HepG2 (cell line): ENCODE measurements around the gene HNRNPA1. TPM values are rescaled to one million over a fixed set of nuclear protein-coding genes. Genes with fewer than 3 reads are reported as not detected.
A peak's percentile ranks its signal among the peaks of the same experiment; 100 is the strongest.

ENCODE experiments used
- ATAC-seq: fragments of 200-7000 bp; cut with Tn5 transposase; 3 replicates; pipeline ENCODE4 v1.9.1; 2020; ENCODE audit warnings: mild to moderate bottlenecking, moderate library complexity
- BruUV-seq: library from RNA; stranded (reverse); fragments of 400-500 nt; replicated peaks from 2 replicates; lab custom pipeline; 2021; lab: Mats Ljungman, UMichigan
- CTCF ChIA-PET: fragments of 300-600 bp; formaldehyde crosslinking; extraction: SDS; loops from one replicate; lab custom pipeline; 2021; ENCODE audit warnings: low total read pairs, inconsistent platforms, low intra/inter-chr PET ratio; lab: Yijun Ruan, JAX
- POLR2A ChIA-PET: fragments of 350-600 bp; sonication (Branson Sonifier 250); formaldehyde crosslinking; loops from one replicate; lab custom pipeline; 2020; ENCODE audit warnings: antibody characterized with exemption, inconsistent platforms; lab: Yijun Ruan, JAX
- DNase-seq: peaks from one replicate; pipeline ENCODE4 v3.0.0-alpha.2; 2015; ENCODE audit warnings: low spot score
- FAIRE-seq: peaks from 3 replicates; lab custom pipeline; 2011; peaks lifted over from hg19 to GRCh38; lab: Jason Lieb, UNC
- H2AFZ ChIP-seq: one replicate; pipeline ENCODE4 v1.6.1; 2011; ENCODE audit warnings: low read length, inconsistent platforms
- H3K27ac ChIP-seq: fragments of 300-600 bp; 3 replicates; pipeline ENCODE4 v1.8.0; 2011; ENCODE audit warnings: mixed run types, mild to moderate bottlenecking, mixed read lengths, low read length, inconsistent platforms; ENCODE audit not compliant: insufficient read depth; ENCODE audit errors: extremely low read length
- H3K27me3 ChIP-seq, 2 experiments: fragments of 200-600 bp in 1 of 2; 2 replicates in 1 of 2; 3 replicates in 1 of 2; pipeline versions ENCODE4 v1.6.0 to v1.8.0; 2011; ENCODE audit warnings: low read length in 2 of 2, mild to moderate bottlenecking in 2 of 2, moderate library complexity in 2 of 2, inconsistent platforms in 1 of 2; ENCODE audit not compliant: insufficient read depth in 2 of 2, control insufficient read depth in 1 of 2
- H3K36me3 ChIP-seq, 2 experiments: fragments of 200-600 bp in 1 of 2; replicated peaks in 1 of 2; 2 replicates in 1 of 2; 3 replicates in 1 of 2; pipeline versions ENCODE4 v1.5.1 to v1.8.0; 2011; ENCODE audit warnings: low read length in 2 of 2, inconsistent platforms in 1 of 2; ENCODE audit not compliant: insufficient read depth in 2 of 2, control insufficient read depth in 1 of 2
- H3K4me1 ChIP-seq: 2 replicates; pipeline ENCODE4 v1.5.1; 2012; ENCODE audit warnings: low read length, inconsistent platforms; ENCODE audit not compliant: insufficient read depth
- H3K4me2 ChIP-seq: 2 replicates; pipeline ENCODE4 v1.6.0; 2011; ENCODE audit warnings: low read depth, low read length, inconsistent platforms
- H3K4me3 ChIP-seq, 3 experiments: fragments of 200-600 bp in 1 of 3; sonication (generic), shearing (Covaris generic) in 1 of 3; replicated peaks in 1 of 3; 2 replicates each; pipeline ENCODE4 v1.5.1; 2011 to 2016; ENCODE audit warnings: low read length in 3 of 3, inconsistent platforms in 2 of 3, low read depth in 2 of 3, mild to moderate bottlenecking in 2 of 3, control low read depth in 1 of 3, mixed read lengths in 1 of 3; ENCODE audit not compliant: insufficient read depth in 1 of 3
- H3K79me2 ChIP-seq: one replicate; pipeline ENCODE4 v1.6.1; 2011; ENCODE audit warnings: low read length, inconsistent platforms; ENCODE audit not compliant: insufficient read depth
- H3K9ac ChIP-seq: 2 replicates; pipeline ENCODE4 v1.6.0; 2011; ENCODE audit warnings: mild to moderate bottlenecking, low read depth, low read length, inconsistent platforms; ENCODE audit not compliant: insufficient read depth
- H3K9me3 ChIP-seq: 2 replicates; pipeline ENCODE4 v1.5.1; 2012; ENCODE audit warnings: mild to moderate bottlenecking, low read length
- H4K20me1 ChIP-seq: 2 replicates; pipeline ENCODE4 v1.6.0; 2011; ENCODE audit warnings: inconsistent platforms, mild to moderate bottlenecking, low read length, moderate library complexity; ENCODE audit not compliant: insufficient read depth
- HMGXB3 ChIP-seq: sonication (generic); formaldehyde crosslinking; IDR thresholded peaks from 2 replicates; pipeline ENCODE4 v1.4.0; 2020; ENCODE audit warnings: missing genetic modification reagents, borderline replicate concordance
- HMGXB4 ChIP-seq, 2 experiments: sonication (generic) in 1 of 2; formaldehyde crosslinking in 1 of 2; IDR thresholded peaks; 2 replicates each; pipeline versions ENCODE4 v1.4.0 to v1.6.1; 2018 to 2020; ENCODE audit warnings: missing genetic modification reagents in 2 of 2, borderline replicate concordance in 1 of 2, low read depth in 1 of 2, mild to moderate bottlenecking in 1 of 2, missing biosample characterization in 1 of 2
- NR2F6 ChIP-seq, 2 experiments: IDR thresholded peaks; 2 replicates each; pipeline ENCODE4 v1.6.1; 2016; ENCODE audit warnings: antibody characterized with exemption in 1 of 2, mild to moderate bottlenecking in 1 of 2
- RARA ChIP-seq: IDR thresholded peaks from 2 replicates; pipeline ENCODE4 v1.6.1; 2016; ENCODE audit warnings: missing genetic modification reagents, missing compliant biosample characterization
- ZBTB34 ChIP-seq: sonication (generic); formaldehyde crosslinking; IDR thresholded peaks from 2 replicates; pipeline ENCODE4 v1.8.0; 2022; ENCODE audit warnings: mild to moderate bottlenecking, missing genetic modification reagents
- ZNF770 ChIP-seq: sonication (generic); formaldehyde crosslinking; IDR thresholded peaks from 2 replicates; pipeline ENCODE4 v1.5.0; 2020; ENCODE audit warnings: mild to moderate bottlenecking, missing genetic modification reagents
- WGBS: methylation state at CpG from one replicate; pipeline ENCODE4 v1.1.6; 2017; ENCODE audit warnings: low lambda C conversion rate; 5-methylcytosine and 5-hydroxymethylcytosine counted together
- in situ Hi-C: cut with HindIII; loops from 2 replicates; pipeline ENCODE4 v1.10.0; 2017; ENCODE audit warnings: low pct_unique_long_range_greater_than_20kb; ENCODE audit not compliant: extremely low pct_ligation_motif_present
- intact Hi-C: fragments of 100-400 bp; cut with micrococcal nuclease; formaldehyde crosslinking; loops from one replicate; pipeline ENCODE4 v1.10.0; 2022; ENCODE audit not compliant: unreplicated experiment
- polyA plus RNA-seq, 8 experiments: library from polyadenylated mRNA; depleted of rRNA in 3 of 8; stranded (reverse) in 7 of 8; unstranded in 1 of 8; fragments of >200 nt; fragmentation: Illumina TruSeq in 4 of 8; extraction: Trizol in 4 of 8; gene quantifications; 2 replicates each; pipeline versions ENCODE4 v1.2.1 to v1.2.3, GENCODE V29; 2011 to 2016; ENCODE audit warnings: low read depth in 4 of 8, missing spikeins in 1 of 8, mixed read lengths in 1 of 8; ENCODE audit not compliant: insufficient read depth in 1 of 8
- total RNA-seq, 5 experiments: library from RNA; depleted of rRNA; stranded (reverse); fragments of >200 nt; fragmentation: Illumina TruSeq; extraction: Trizol; gene quantifications; 2 replicates each; pipeline ENCODE4 v1.2.3, GENCODE V29; 2016; ENCODE audit warnings: low read depth in 1 of 5

HNRNPA1 gene
- total and polyA plus RNA-seq, 2 of the 13 experiments (the other 11 are each of a cell fraction or from before 2014, with no cell fraction given): 535 to 1,820 TPM

GRCh38 chr12:54328595-54329337 lies 48.2 kb downstream of the HNRNPA1 start:
- Histone ChIP-seq H3K9ac (peak overlapping the region; percentile 69), H3K9me3 (no peaks in the 10 kb centered on the region), H3K4me3 (peak overlapping the region in 2 of 3 experiments; percentile 33 to 38; a peak in 5 of 6 replicates), H3K36me3 (peaks cover 0 to 1% of the 10 kb centered on the region in 2 experiments; a peak in 2 of 5 replicates), H4K20me1 (no peaks in the 10 kb centered on the region), H3K4me2 (peak overlapping the region; percentile 67), H3K27me3 (no peaks in the 10 kb centered on the region; a peak in 1 of 5 replicates), H3K4me1 (peaks cover 71% of the 10 kb centered on the region), H3K79me2 (peaks cover 39% of the 10 kb centered on the region), H2AFZ (no peak overlapping the region), H3K27ac (peak overlapping the region; percentile 92)
- POLR2A ChIA-PET: interaction anchor here (0.7 to 3.5 kb wide), 13 partner anchors 8 to 530 kb away, joined by 3 to 41 read pairs (median 5); partner anchors contain the start of genes CBX5, HNRNPA1 and NFE2
- CTCF ChIA-PET: no interaction called here
- in situ Hi-C loops: loop anchor here (5.0 kb wide), 1 partner anchor 46 kb away; the partner anchor contains the start of genes CBX5 and HNRNPA1
- TSS peak; percentile 35 for BruUV-seq
- peak; percentile 56 for ATAC-seq
- peak; percentile 85 for FAIRE-seq
- 25% methylated on average over 6 of the region's 6 CpGs for WGBS
- peak; percentile 95 for DNase-seq
- intact Hi-C loops: loop anchor here (1.0 to 2.0 kb wide), 2 partner anchors 24 to 34 kb away; no protein-coding TSS in a partner anchor
- TF ChIP-seq NR2F6 (IDR thresholded peaks at IDR 0.05) (peak; percentile 52; the same call in 1 of the 2 replicates), NR2F6 (CRISPR knock-in tag; IDR thresholded peaks at IDR 0.05) (peak; percentile 45; the same call in 1 of the 2 replicates), HMGXB4 (CRISPR knock-in tag; IDR thresholded peaks at IDR 0.05; ENCODE audit: borderline replicate concordance in 1 of 2, low read depth in 1 of 2) (0 out of 4 replicates have a peak, but pooled peaks of 1 of the 2 experiments have one; percentile 22), RARA (CRISPR knock-in tag) (peak; percentile 24; the same call in 1 of the 2 replicates), ZBTB34 (0 out of 2 replicates have a peak, but pooled peaks have one; percentile 55), ZNF770 (CRISPR knock-in tag) (0 out of 2 replicates have a peak, but pooled peaks have one; percentile 1), HMGXB3 (CRISPR knock-in tag) (0 out of 2 replicates have a peak, but pooled peaks have one; percentile 18)
